ENCODE data around the gene COL20A1. TPM values are rescaled to one million over a fixed set of nuclear protein-coding genes. Genes with fewer than 3 reads are reported as not detected.

COL20A1 gene
- polyA plus RNA-seq, 3 donors, result 0.42 to 0.65 (median 0.46) TPM

DNA sequence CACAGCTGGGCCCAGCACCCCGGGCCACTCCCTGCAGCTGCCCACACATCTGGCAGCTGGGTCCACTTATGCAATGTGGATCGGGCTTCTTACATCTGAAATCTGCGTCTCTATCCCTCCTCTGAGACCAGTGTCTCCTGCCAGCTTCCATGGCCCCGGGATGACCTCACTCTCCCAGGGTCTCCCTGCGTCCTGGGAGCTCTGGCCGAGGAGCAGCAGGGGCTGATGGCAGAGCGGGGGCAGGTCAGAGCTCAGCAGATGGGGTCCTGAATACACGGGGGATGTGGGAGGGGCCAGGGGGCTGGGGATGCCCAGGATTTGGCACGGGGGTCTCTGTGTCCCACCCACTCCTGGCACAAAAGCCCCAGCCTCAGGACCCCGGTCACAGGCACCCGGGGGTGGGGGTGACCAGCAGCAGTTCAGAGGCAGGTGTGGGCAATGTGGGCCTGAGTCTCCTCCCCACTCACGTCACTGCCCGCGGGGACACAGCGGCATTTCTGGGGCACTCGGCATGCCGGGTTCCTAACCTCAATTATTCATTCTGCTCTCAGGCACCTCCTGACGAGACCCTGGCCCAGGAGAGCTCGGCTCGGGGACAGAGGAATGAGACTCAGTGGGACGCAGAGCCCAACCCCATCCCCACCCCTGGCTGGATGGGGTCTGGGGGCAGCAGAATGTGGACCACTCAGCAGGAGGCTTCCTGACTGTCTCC lies 51.8 kb downstream of the COL20A1 start:
- DNase-seq (ENCODE audit: low read depth in 3 of 3, low spot score in 2 of 3), result no peak

DNA sequence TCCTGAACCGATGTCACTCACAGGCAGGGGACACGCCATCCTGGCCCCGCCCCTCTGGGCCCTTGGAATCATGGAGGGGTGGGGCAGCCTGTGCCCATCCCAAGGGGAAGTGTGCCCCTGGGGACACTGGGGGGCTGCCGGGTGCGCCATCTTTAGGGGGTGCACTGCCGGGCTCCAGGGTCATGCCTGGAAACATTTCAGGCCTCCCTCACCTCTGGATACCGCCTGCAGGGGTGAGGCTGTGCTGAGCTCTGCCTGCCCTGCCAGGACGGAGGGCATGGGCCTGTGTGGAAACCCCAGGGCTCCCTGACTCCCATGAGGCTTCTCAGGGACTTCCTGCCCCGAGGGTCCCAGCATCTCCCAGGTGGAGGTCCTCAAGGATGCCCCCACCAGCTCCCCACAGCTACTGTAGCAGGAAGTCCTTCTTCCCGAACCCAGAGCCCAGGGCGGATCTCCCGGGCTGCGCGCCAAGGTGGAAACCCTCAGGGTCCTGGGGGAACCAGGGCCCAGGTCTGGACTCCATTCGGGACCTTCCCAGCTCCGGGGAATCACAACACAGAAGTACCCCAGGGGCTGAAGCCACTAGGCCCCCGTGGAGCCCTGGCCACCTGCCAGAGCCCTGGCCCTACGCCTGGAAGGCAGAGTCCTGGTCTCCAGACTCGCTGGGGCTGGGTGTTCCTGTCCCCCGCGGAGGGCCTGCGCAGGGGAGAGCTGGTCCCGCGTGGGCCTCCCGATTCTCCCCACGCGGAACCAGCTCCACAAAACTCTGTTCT lies 52.5 kb downstream of the COL20A1 start:
- no peak for DNase-seq (ENCODE audit: low read depth in 3 of 3, low spot score in 2 of 3)

DNA sequence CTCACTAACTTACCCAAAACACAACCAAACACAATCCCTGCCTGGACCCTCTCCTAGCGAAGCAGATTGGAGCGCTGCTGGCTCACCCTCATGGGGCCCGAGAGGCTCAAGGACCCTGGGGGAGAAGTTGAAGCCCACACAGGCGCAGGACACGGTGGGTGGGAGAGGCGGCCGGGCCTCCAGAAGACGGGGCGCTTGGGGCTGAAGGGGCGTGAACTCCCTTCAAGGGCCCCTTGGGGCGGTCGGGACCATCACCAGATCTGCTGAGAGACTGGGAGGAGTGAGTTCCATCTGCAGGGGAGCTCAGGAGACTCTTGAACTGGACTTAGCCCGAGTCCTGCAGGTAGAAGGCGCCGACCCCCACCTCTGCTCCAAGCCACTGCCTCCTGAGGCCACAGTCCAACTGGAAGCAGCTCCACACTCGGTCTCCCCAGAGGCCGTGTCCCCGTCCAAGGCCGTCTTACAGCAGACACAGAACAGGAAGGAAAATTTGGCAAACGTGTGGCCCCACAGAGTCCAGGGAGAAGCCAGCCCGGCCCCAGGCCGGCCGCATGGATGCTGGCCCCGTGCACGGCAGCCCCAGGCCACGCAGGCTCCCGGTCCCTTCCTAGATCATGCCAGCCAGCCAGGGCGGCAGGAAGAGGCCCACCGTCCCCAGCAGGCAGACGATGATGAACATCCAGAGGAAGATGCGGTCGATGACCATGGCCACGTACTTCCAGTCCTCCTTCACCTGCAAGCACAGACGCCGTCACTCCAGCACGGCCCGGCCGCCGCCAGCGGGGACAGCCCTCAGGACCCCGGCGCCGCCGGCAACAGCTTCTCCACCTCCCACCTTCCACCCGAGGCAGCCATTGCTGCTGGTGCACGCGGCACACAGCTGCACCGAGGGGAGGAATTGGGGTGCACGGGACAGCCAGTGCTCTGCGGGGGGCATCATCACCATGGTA lies 53.4 kb downstream of the COL20A1 start:
- no peak for DNase-seq (ENCODE audit: low read depth in 3 of 3, low spot score in 2 of 3)

GRCh38 chr20:63347081-63347741 lies 54.2 kb downstream of the COL20A1 start:
- DNase-seq (ENCODE audit: low read depth in 3 of 3, low spot score in 2 of 3), result no peak

GRCh38 chr20:63347950-63348827 lies 55.2 kb downstream of the COL20A1 start:
- DNase-seq (ENCODE audit: low read depth in 3 of 3, low spot score in 2 of 3), result no peak

DNA sequence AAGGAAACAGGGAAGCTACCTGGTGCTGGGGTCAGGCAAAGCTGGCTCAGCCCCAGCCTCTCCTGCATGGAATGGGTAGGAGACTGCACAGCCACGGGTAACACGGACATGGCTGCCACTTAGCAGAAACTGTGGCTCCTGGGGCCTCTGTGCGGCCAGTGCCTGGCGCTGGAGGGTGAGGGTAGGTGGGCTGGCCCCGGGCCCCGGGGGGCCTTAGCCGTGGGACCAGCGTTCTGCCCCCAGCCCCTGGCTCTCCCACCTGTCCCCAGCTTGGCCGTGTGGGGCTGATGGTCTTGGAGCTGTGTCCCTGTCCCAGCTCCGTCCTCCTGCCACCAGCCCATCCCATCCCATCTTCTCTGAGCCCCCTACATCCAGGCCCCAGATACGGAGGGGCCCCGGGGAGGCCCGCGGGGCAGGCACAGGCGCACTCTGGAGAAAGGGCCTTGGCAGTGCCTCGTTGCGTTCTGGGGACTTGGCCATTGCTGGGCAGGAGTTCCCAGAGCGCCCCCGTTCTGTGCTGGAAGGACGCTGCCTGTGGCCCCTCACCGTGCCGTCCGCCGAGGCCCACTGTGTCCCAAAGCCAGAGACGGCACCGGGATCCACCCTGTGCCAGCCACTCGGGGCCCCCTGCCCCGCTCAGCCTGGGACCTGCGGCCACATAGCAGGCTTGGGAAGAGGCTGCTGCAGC lies 56.0 kb downstream of the COL20A1 start:
- no peak for DNase-seq (ENCODE audit: low read depth in 3 of 3, low spot score in 2 of 3)

- no peak for DNase-seq (ENCODE audit: low read depth in 3 of 3, low spot score in 2 of 3)
Observed at GRCh38 chr20:63349516-63349895, 56.5 kb downstream of the COL20A1 start.

GRCh38 chr20:63350196-63350595 lies 57.2 kb downstream of the COL20A1 start:
- DNase-seq (ENCODE audit: low read depth in 3 of 3, low spot score in 2 of 3), result no peak

GRCh38 chr20:63350597-63351325 lies 57.8 kb downstream of the COL20A1 start:
- DNase-seq (ENCODE audit: low read depth in 3 of 3, low spot score in 2 of 3), result no peak

GRCh38 chr20:63351326-63351700 lies 58.3 kb downstream of the COL20A1 start:
- no peak for DNase-seq (ENCODE audit: low read depth in 3 of 3, low spot score in 2 of 3)

DNA sequence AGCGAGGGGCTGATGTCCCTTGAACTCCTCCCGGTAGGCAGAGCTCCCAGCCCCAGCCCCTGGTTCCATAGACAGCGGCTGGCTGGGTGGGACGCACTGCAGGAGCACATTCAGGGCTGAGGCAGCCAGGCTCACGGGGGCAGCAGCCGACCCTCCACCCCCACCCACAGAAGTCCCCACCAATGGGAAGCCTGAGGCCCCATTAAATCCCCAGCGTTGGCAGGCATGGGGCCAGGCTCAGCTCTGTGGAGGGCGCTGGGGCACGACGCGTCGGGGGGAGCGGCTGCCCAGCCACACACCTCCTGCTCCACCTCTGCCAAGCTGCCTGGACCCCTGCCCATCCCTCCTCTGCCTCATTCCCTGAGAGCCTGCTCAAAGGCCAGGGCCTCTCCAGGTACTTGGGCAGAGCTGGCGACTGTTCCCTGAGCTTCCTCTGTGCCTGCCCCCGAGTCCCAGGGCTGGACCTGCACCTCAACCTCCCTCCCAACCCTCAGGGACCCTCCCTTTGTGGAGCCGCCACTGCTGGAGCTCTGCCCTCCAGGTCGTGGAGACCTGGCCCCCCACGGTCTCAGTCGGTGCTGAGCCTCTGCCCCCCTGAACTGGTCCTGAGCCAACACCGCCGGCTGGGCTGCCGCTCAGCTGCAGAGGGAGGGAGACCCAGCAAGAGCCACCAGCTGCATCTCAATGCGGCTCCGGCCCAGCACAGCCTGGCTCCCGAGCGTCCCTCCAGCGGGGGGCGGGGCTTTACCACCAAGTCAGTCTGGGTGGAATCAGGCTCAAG lies 59.0 kb downstream of the COL20A1 start:
- no peak for DNase-seq (ENCODE audit: low read depth in 3 of 3, low spot score in 2 of 3)

- DNase-seq (ENCODE audit: low read depth in 3 of 3, low spot score in 2 of 3), result no peak
Observed at GRCh38 chr20:63352811-63353221, 59.8 kb downstream of the COL20A1 start.

DNA sequence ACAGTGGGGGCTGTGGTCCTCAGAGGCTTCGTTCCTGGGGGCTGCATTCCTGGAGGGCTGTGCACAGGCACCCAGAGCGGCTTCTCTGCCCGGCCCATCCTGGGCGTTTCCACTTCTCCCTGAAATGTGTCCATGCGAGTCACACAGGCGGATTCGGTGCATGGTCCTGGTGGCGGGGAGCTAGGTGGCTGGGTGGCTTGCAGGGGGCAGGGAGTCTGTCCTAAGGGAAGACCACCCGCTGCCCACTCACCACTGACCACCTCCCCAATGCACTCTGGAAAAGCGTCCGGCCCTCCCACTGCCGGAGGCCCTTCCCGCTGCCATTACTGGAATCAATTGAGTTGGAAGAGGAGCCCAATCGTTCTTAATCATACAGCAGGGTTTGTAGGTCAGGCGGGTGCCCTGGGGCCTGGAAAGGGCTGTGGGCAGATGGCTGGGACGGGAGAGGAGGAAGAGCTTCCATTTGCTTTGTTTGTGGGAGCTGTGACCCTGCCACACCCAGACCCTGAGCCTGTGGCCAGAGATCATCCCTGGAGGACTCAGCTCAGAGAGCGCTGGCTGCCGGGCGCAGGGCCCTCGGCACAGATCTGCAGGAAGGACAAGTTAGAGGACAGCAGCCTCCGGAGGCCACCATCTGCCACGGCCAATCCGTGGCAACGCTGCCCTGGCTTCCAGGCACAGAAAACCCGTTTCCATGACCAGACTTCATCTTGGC lies 61.8 kb downstream of the COL20A1 start:
- no peak for DNase-seq (ENCODE audit: low read depth in 3 of 3, low spot score in 2 of 3)

DNA sequence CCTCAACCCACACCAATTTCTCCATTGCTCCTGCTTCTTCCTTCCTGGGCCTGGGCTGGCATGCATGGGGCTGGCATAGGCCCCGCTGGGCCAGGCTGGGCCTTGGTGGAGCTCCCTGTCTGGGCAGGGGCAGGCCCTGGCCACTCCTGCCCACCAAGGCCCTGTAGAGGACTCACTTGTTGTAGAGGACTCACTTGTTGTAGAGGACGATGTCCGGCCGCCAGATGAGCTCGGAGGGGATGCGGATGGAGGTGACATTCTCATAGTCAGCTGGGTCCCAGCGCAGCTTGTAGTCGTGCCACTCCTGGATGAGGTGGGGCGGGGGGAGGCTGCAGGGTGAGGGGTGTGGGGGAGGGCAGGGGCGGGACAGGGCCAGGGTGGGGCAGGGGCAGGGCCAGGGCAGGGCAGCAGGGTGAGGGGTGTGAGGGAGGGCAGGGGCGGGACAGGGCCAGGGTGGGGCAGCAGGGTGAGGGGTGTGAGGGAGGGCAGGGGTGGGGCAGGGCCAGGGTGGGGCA lies 62.9 kb downstream of the COL20A1 start:
- DNase-seq (ENCODE audit: low read depth in 3 of 3, low spot score in 2 of 3), result no peak

- no peak for DNase-seq (ENCODE audit: low read depth in 3 of 3, low spot score in 2 of 3)
Observed at GRCh38 chr20:63356511-63356910, 63.5 kb downstream of the COL20A1 start.

GRCh38 chr20:63356931-63357879 lies 64.2 kb downstream of the COL20A1 start:
- DNase-seq (ENCODE audit: low read depth in 3 of 3, low spot score in 2 of 3), result no peak
